NCI-H1436 treated with DMSO at 0.1 percent for 48 hours (cell line): Measurements from ENCODE around the gene ZIM2.

Experiments
- DNase-seq: peaks from one replicate; lab custom pipeline; 2025; lab: John Stamatoyannopoulos, UW

The ZIM2 gene

DNA sequence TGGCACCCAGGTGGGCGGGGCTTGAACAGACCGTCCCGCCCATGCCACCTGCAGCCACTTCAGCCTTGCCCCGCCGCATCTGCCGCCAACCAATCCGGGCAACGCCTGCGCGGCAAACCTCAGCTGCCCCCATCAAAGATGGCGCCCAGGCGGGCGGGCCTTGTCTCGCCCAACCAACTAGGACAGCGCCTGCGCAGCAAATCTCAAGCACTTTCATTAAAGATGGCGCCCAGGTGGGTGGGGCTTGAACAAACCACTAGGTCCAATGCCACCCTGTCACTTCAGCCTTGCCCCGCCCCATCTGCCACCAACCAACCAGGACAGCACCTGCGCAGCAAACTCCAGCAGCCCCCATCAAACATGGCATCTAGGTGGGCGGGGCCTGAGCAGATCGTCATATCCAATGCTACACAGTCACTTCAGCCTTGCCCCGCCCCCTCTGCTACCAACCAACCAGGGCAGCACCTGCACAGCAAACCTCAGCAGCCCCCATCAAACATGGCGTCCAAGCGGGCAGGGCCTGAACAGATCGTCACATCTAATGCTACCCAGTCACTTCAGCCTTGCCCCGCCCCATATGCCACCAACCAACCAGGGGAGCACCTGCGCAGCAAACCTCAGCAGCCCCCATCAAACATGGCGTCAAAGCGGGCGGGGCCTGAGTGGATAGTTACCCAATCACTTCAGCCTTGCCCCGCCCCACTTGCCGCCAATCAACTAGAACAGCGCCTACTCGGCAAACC lies 1.4 kb downstream of the ZIM2 start:
- no peak for DNase-seq

GRCh38 chr19:56838024-56838908 lies 2.3 kb downstream of the ZIM2 start:
- no peak for DNase-seq

DNA sequence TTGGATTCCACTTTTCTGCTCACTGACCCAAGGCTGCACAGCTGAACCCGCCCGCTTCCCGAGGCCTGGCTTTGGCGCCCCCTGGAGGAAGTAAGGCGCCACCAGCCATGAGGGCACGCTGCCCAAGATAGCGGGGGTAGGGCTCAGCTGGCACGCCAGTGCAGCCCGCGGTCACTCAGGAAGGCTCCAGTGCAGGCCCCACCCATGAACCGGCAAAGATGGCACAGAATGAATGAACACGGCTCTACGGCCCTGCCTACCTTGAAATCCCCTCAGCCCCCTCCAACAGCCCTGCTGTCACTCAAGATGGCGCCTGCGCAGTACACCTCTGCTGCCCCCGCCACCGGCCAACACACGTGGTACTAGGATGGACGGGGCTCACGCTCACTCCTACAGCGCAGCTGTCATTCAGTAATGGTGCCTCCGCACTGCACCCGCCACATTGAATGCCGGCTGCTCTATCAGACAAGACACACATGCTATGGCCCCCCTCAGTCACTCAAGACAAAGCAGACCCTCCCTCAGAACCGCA lies 3.0 kb downstream of the ZIM2 start:
- DNase-seq = no peak

GRCh38 chr19:56837004-56837403 lies 3.5 kb downstream of the ZIM2 start:
- DNase-seq = no peak

GRCh38 chr19:56836059-56836458 lies 4.5 kb downstream of the ZIM2 start:
- DNase-seq = no peak

DNA sequence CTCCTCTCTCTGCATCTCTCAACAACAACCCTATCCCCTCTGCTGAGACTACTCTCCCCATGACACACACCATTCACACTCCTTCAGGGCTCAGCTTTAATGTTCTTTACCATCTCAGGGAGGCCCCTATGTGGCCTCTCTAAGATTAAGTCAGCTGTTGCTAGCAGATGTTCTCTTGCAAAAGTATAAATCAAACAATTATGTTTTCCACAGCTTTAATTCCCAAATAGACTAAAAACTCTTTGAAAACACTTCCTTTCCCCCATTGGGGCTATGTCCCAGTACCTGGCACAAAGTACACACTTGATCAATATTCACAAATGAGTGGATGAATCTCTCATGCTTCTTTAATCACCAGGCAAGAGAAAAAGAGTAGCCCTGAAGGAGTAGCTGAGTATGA lies 5.1 kb downstream of the ZIM2 start:
- DNase-seq = no peak

GRCh38 chr19:56834564-56835375 lies 5.8 kb downstream of the ZIM2 start:
- DNase-seq = no peak

DNA sequence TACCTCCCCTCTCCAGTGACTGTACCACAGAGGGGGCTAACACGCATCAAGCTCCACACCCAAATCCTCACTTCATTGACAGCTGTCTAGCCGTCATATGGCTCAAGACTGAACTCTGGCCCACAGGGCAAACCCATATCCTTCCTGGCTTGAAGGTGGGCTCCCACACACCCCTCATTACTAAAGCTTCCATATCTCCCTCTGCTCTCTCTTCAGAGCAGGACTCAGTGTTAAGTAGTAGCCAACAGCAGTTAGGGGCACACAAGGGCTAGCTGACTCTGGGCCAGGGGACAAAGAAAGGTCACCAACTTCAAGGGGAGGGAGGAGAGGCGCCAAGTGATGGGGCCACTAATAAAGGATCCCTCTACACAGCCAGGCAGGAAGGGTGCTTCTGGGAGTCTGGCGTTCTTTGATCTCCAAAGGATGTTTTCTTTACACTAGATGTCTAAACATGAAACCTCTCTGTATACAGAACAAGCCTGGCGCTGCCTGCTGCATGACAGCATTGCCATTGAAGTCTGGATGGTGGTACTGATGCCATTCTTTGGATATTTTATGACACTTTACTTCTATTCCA lies 8.1 kb downstream of the ZIM2 start:
- DNase-seq = no peak

GRCh38 chr19:56831255-56831654 lies 9.3 kb downstream of the ZIM2 start:
- DNase-seq = no peak

DNA sequence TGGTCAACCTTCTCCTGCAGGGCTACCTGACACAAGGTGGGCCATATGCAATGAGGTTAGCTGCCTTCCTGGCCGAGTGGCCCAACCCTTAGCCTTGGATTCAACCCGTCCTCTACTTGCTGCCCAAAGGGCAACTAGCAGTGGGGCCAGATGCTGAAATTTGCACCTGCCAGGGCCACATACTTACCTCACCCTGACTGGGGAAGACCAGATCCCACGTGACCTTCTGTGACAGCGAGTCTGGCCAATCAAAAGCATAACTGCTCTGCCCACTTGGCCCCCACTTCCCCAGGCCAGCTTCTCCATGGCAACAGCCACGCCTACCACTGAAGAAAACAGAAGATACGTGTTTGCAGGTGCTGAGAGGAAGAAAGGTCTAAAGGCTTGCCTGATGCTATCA lies 10.9 kb downstream of the ZIM2 start:
- DNase-seq = no peak

- DNase-seq = no peak
Measured at GRCh38 chr19:56827708-56828107, 12.8 kb downstream of the ZIM2 start.

DNA sequence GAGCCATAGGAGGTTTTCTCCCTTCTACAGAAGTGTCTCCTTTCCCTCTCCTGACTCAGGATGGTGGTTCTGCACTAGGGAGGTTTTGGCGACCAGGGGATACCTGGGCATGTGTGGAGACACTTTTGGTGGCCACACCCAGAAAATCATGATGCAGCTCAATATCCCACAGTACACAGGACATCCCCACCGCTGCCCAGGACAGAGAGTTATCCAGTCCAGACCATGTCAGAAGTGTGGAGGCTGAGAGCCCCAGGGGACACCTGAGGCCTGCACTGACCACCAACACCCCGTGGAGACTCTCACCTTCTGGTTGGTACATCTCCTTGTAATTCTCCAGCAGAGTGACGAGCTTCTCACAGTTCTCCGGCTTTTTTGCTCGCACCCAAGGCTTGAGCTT lies 16.6 kb downstream of the ZIM2 start:
- DNase-seq = no peak

- no peak for DNase-seq
Measured at GRCh38 chr19:56823417-56823816, 17.1 kb downstream of the ZIM2 start.

DNA sequence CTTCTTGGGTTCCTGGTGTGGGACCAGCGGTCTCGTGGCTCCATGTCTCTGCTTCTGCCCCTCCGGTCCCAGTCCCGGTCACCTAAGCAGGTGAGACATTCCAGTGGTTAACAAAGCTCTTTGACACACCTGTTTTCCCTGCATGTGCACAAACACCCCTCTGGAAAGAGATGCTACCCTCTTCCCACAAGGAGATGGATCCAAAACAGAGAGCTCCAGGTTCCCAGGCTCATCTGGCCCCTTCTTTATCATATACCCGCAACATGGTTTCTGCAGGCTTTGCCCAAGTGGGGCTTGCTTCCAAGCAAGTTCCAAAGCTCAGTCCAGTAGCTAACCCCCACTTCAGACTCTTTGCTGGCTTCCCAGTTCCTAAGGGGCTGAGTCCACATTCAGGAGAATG lies 17.8 kb downstream of the ZIM2 start:
- no peak for DNase-seq

DNA sequence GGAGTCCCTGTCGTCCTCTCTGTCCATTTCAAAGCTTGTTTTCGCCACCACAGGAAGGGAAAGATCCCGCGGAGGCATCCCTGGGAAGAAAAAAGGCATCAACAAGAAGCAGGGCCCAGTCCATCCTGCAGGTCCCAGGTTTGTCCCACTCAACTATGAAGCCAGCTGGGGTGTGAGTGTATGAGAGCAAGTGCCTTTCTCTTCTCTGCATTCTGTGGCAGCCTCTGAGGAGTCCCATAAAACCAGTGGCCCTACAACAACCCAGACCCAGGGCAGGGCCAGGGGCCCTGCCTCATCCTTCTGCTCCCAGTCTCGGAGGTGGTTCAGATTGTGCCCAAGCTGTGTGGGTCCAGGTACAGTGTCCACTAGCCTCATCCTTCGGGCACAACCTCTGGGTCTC lies 18.9 kb downstream of the ZIM2 start:
- DNase-seq = no peak

DNA sequence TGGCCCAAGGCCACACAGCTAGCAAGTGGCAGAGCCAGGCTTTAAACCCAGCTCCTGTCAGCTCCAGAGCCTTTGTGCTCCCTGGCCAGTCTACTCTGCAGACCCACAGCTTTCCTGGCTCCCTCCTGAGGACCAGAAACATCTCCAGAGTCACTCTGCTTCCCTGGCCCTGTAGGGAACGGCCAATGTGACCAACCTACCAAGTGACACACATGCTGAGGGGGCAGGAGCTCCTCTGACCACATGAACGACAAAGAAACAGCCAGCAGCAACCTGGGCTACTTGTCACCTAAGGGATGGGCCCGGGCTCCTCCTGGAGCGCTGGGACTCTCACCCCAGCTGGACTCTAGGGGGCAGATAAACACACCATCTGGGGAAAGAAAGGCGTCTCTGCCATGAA lies 19.3 kb downstream of the ZIM2 start:
- DNase-seq = no peak

DNA sequence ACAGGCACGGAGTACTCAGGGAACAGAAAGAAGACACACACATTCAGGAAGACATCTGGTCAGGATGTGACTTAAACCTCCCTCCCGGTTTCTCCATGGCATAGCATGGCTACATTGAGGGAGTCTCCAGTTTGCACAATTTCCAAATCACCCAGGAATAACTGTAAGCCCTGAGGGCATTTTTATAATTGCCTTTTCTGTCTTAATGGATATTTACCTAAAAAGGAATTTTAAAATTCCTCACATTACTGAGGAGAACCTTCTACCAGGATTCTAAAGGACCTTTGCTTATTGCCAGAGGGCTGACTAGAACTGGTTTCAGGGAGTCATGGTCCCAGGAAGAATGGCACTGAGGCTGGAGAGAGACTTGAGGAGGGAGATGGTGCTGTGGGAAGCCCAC lies 21.4 kb downstream of the ZIM2 start:
- DNase-seq = no peak

- no peak for DNase-seq
Measured at GRCh38 chr19:56814656-56815055, 25.9 kb downstream of the ZIM2 start.

GRCh38 chr19:56813531-56813930 lies 27.0 kb downstream of the ZIM2 start:
- DNase-seq = no peak

DNA sequence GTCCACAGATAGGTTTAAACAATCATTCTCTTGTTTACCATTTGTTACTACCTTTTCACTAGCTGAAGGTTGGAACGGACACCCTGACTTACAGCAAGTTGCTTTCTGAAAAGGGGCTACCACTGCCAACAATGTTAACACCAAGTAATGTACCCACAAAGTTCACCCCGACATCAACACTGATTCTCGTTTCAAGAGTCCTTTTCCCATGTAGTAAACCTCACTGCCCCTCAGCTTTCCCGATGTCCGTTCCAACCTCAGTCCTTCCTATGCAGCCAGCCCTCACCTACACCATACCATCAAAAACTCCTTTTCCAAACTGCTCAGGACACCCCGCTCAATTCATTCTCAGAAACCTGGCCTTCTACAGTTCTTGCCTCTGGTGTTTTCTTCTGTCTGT lies 29.0 kb downstream of the ZIM2 start:
- no peak for DNase-seq

GRCh38 chr19:56810260-56810659 lies 30.3 kb downstream of the ZIM2 start:
- DNase-seq = no peak
